HEK293 (cell line): ENCODE measurements around the gene RBMS3.

Experiments used
- BCL11A ChIP-seq: fragments of 450-650 bp; formaldehyde crosslinking; IDR thresholded peaks from 2 replicates; pipeline ENCODE4 v1.5.1; 2016; ENCODE audit warnings: low read depth, missing biosample characterization, missing genetic modification characterization
- REPIN1 ChIP-seq: fragments of 450-650 bp; formaldehyde crosslinking; IDR thresholded peaks from 2 replicates; pipeline ENCODE4 v1.5.1; 2017; ENCODE audit warnings: missing biosample characterization, missing genetic modification characterization, low read depth
- ZFP3 ChIP-seq: fragments of 450-650 bp; formaldehyde crosslinking; IDR thresholded peaks from 2 replicates; pipeline ENCODE4 v1.5.1; 2016; ENCODE audit warnings: low read depth, missing biosample characterization, missing genetic modification characterization
- TF ChIP-seq, protein P1 (sequence below): fragments of 450-650 bp; formaldehyde crosslinking; IDR thresholded peaks from 2 replicates; pipeline ENCODE4 v1.5.1; 2016; ENCODE audit warnings: missing biosample characterization, missing genetic modification characterization

DNA sequence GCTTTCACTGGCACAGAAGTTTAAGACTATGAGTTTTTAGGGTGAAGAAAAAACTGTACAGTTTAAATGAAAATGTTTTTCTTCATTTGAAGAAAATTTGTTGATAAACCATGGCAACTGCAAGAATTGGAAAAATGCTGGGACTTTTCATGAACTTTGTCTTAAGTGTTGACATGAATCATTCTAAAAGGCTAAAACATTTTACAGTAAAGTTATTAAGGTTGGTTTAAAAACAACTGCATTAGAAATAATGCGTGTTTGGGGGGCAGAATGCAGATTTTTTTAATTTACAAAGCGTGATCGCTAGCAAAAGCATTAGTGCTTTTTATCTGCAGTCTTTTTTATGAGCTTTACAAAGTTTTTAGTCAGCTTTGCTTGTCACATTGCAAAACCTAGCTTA is 723.6 kb downstream of the RBMS3 start:
- TF ChIP-seq, protein P1, sequence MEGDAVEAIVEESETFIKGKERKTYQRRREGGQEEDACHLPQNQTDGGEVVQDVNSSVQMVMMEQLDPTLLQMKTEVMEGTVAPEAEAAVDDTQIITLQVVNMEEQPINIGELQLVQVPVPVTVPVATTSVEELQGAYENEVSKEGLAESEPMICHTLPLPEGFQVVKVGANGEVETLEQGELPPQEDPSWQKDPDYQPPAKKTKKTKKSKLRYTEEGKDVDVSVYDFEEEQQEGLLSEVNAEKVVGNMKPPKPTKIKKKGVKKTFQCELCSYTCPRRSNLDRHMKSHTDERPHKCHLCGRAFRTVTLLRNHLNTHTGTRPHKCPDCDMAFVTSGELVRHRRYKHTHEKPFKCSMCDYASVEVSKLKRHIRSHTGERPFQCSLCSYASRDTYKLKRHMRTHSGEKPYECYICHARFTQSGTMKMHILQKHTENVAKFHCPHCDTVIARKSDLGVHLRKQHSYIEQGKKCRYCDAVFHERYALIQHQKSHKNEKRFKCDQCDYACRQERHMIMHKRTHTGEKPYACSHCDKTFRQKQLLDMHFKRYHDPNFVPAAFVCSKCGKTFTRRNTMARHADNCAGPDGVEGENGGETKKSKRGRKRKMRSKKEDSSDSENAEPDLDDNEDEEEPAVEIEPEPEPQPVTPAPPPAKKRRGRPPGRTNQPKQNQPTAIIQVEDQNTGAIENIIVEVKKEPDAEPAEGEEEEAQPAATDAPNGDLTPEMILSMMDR (tag by site-specific recombination) = no peak
- TF ChIP-seq BCL11A (tag by site-specific recombination) (no peak), ZFP3 (tag by site-specific recombination) (no peak), REPIN1 (no peak)
